Left cardiac atrium (tissue), 4 donors: ENCODE data around the gene RARA. TPM values are rescaled to one million over a fixed set of nuclear protein-coding genes. Genes with fewer than 3 reads are reported as not detected.

ENCODE experiments used
- ATAC-seq, 2 donors: fragments of 200-7000 bp; cut with Tn5 transposase; one replicate each; pipeline ENCODE4 v1.9.1; 2020; ENCODE audit warnings: mild to moderate bottlenecking in 2 of 2, moderate library complexity in 2 of 2
- DNase-seq: peaks from one replicate; pipeline ENCODE4 v3.0.0-alpha.2; 2020
- intact Hi-C, 2 donors: fragments of 100-400 bp; cut with DNase I; formaldehyde crosslinking; loops; one replicate each; pipeline versions ENCODE4 v1.14.1 to v1.15.1; 2022 to 2023
- total RNA-seq, 2 donors: library from RNA; stranded (reverse); fragmentation: NEBNext Ultra II Directional; extraction: Animal tissue kit (Norgen Biotek cat#: 25700); gene quantifications; one replicate each; pipeline ENCODE4 v1.2.1, GENCODE V29; 2021
- donor health status: DM: no; HTN: yes; CAD: no.
- donor health status: DM: no; HTN: yes; CAD: no; lungs with severe emphysema.
- donor health status: DM: yes; HTN: yes; CAD: no.
- donor health status: Dilated cardiomyopathy.

The RARA gene
- total RNA-seq, 2 donors from 2014 or later: 23.3 to 43.8 TPM

DNA sequence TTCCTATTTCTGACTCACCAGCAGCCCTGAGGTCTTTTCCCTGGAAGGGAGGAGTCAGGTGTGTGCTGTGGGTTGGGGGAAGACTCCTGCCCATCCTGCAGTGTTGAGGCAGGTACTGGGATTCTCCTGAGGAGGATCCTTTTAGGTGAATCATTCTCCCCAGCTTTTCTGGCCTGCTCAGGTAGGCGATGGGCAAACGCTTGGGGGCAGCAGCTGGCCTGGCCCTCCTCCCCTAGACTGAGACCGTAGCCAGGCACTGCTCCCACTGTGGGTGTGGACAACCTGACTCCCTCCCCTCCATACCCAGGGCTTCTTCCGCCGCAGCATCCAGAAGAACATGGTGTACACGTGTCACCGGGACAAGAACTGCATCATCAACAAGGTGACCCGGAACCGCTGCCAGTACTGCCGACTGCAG lies 40.5 kb downstream of the RARA start:
- intact Hi-C loops: no loop called here
- DNase-seq: no peak

DNA sequence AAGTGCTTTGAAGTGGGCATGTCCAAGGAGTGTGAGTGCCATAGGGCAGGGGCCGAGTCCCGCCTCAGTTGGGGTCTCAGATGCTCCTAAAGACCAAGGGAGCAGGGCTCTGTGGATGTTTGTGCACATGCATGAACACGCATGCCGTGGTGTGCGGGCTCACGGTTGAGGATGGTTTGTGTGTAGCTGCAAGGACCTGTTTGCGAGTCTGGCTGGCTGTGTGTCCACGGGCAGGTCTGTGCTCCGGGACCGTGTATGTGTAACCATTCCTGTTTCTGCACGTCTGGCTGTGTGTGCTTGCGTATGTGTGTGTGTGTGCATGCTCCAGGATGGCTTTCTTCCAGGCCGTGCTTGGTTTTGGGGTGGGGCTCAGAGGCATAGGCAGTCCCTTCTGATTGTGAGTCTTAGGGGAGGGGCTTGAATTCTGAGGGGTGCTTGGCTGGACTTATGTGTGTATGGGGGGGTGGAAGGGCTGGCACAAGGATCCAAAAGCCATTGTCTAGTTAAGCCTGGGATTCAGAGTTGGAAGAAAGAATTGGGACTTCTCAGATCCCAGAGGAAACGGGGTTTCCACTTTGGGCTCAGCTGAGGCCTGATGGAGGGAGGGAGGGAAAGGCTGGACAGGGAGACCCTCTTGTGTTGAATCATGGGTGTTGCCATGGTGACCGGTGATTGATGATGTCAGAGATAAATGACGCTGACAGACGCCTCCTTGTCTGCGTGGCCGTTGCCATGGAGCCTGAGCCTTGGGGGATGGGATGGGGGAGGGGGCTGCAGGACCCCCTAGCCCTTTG lies 41.1 kb downstream of the RARA start:
- DNase-seq (no peak), ATAC-seq (no peak)

More for the DNA sequence above, 40.5 kb downstream of the RARA start:
- ATAC-seq: peak in 1 of 2 donors; percentile 4

DNA sequence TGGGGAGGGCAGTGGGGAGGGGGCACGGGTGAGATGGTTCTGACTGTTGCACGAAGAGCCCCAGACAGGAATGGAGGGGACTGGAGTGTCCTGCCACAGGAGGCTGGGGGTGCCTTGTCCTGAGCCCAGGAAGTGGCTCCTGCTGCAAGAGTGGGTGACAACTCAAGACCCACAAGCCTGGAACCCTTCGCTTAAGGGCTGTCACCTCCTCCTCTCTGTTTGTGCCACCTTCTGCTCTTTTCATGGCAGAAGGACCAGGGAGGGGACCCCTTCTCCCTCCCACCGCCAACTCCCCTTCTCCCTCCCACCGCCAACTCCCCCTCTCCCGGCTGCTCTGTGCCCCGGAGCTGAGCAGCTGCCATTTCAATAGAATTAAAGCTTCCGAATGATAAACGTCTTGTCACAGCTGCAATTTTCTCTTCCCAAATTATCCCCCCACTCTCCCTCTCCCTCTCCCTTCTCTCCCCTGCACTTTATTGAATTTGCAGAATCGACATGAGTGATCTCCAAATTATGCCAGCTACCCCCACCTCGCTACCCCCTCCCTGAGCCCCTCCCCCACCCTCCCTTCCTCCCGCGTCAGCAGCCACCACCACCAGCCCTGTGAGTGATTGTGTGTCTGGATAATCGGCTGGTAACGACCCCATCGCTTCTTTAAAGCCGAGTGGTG lies 41.8 kb downstream of the RARA start:
- ATAC-seq (no peak), DNase-seq (no peak)
- intact Hi-C loops: loop anchor here in 1 of 2 donors (10.0 kb wide), 1 partner anchor 146 kb away; no protein-coding TSS in a partner anchor

More for the DNA sequence above, 41.1 kb downstream of the RARA start:
- intact Hi-C loops: loop anchor here in 1 of 2 donors (10.0 kb wide), 1 partner anchor 145 kb away; no protein-coding TSS in a partner anchor

DNA sequence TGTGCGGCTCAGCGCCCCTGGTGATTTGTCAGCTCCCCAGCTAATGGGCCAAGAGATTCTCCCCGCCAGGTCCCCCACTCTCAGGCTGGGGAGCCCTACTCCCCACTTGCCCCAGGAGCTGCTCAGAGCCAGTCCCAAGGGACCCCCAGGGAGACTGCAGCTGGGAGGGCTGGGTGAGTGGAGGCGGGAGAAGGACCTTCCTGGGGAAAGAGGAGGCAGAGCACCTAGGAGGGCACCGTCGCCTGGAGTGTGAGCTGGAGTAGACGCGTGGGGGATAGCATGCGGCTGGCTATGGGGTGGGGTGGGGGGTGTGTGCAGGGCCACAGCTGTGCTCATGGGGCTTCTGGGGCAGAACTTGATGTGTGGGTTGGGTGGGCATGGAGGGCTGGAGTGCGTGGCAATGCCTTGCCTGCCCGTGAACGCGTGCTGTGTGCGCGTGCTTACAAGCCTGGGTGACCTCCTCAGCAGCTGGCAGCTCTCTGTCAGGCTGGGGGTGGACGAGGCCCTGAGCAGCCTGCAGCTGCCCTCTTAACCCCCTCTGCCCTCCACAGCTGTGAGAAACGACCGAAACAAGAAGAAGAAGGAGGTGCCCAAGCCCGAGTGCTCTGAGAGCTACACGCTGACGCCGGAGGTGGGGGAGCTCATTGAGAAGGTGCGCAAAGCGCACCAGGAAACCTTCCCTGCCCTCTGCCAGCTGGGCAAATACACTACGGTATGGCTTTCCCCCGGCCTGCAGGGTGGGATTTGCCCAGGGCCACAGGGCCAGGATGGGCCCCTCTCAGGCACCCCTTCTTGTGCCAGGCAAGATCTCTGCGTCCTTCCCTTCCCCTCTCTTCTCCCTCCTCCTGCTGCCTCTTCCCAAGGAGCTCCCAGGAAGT lies 42.6 kb downstream of the RARA start:
- intact Hi-C loops: loop anchor here in 1 of 2 donors (10.0 kb wide), 1 partner anchor 147 kb away; no protein-coding TSS in a partner anchor
- DNase-seq: no peak
- no peak for ATAC-seq

DNA sequence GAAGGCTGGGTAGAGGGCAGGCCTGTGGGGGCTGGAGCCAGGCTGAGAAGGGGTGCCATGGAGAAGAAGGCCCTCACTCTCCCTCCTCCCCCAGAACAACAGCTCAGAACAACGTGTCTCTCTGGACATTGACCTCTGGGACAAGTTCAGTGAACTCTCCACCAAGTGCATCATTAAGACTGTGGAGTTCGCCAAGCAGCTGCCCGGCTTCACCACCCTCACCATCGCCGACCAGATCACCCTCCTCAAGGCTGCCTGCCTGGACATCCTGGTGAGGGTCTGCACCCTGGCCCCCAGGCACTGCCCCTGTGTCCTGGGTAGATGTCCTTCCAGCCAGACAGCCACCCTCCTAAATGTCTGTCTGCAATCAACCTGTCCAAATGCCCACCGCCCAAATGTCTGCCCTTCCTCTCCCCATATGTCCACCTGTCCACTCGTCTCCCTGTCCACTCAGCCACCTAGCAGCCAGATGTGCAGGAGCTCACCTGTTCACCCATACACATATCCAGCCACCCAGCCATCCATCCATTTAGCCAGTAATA lies 43.3 kb downstream of the RARA start:
- intact Hi-C loops: loop anchor here in 1 of 2 donors (10.0 kb wide), 1 partner anchor 148 kb away; no protein-coding TSS in a partner anchor
- ATAC-seq (no peak), DNase-seq (no peak)

DNA sequence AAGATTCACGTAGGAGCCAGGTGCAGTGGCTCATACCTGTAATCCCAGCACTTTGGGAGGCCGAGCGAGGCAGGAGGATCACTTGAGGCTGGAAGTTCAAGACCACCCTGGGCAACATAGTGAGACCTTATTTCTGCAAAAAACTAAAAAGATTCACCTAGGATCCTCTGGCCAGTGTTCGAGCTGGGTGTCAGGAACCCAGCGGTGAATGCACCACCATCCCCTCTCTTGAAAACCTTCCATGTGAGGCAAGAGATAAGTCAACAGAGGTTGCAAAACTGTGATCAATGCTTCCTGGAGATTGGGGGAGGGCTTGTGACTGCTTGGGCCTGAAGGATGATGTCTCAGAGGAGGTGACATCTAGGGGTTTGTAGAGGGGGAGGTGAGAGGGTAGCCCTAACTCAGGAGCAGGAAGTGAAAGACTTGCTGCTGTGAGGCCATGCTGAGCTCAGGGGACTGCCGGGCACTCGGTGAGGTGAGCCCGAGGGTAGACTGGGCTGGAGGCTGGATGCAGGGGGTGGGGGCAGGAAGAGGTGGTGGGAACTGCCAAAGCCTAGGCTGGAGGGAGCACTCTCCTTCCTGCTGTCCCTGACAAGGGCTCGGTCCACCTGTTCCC lies 43.9 kb downstream of the RARA start:
- intact Hi-C loops: loop anchor here in 1 of 2 donors (10.0 kb wide), 1 partner anchor 148 kb away; no protein-coding TSS in a partner anchor
- no peak for DNase-seq
- ATAC-seq: no peak

DNA sequence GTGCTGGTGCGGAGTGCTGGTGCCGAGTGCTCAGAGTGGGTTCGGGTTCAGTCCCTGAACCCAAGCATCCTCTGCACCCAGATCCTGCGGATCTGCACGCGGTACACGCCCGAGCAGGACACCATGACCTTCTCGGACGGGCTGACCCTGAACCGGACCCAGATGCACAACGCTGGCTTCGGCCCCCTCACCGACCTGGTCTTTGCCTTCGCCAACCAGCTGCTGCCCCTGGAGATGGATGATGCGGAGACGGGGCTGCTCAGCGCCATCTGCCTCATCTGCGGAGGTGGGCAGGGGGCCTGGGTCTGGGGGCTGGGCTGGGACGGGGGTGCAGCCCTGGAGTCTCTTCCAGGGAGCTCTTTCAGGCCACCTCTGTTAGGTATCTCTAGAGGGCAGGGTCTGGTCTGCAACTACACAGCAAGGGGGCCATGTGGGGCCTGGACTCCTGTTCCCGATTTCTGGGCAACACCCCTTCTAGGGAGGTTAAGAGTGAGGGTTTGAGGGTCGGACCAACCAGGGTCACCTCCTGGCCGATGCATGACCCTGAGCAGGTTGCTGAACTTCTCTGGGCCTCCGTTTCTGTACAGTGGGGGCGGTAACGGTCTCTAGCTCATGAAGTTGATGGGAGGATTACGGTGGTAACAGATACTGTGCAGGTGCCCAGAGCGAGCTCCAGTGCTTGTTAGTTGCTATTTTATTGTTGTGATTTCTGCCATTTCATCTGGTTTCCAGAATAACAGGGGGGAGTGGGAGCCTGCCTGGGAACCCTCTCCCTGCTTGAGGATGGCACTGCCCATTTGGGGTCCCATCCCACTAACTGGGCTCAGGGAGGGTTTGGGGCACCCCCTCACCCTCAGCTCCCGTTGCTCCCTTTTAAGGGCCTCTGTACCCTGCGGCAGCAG lies 45.5 kb downstream of the RARA start:
- ATAC-seq (no peak), DNase-seq (no peak)
- intact Hi-C loops: loop anchor here (2.0 to 10.0 kb wide), 3 partner anchors 52 to 150 kb away; no protein-coding TSS in a partner anchor

DNA sequence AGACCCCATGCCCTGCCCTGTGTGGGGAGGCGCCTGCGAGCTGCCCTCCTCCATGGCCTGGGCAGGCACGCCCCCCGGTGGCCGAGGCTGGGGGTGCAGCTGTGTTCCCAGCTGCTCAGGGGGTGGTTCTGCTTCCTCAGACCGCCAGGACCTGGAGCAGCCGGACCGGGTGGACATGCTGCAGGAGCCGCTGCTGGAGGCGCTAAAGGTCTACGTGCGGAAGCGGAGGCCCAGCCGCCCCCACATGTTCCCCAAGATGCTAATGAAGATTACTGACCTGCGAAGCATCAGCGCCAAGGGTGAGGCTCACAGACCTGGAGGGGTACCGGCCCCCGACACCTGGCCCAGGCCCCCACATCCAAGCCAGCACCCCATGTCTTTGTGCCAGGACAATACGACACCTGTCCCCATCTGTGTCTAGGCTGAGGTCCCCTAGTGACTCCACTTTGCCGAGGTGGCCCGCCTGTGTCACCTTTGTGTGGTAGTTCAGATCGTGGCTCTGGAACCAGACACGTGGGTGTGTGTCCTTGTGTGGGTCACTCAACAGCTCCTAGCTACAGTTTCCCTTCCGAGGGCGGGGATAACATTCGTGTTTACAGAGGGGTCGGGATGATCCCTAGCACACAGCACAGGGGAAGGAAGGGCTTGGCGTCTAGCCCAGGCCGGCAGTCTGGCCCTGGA lies 46.3 kb downstream of the RARA start:
- ATAC-seq (peak; percentile 63 to 73), DNase-seq (peak; percentile 78)
- intact Hi-C loops: loop anchor here (2.0 to 10.0 kb wide), 3 partner anchors 52 to 150 kb away; no protein-coding TSS in a partner anchor

DNA sequence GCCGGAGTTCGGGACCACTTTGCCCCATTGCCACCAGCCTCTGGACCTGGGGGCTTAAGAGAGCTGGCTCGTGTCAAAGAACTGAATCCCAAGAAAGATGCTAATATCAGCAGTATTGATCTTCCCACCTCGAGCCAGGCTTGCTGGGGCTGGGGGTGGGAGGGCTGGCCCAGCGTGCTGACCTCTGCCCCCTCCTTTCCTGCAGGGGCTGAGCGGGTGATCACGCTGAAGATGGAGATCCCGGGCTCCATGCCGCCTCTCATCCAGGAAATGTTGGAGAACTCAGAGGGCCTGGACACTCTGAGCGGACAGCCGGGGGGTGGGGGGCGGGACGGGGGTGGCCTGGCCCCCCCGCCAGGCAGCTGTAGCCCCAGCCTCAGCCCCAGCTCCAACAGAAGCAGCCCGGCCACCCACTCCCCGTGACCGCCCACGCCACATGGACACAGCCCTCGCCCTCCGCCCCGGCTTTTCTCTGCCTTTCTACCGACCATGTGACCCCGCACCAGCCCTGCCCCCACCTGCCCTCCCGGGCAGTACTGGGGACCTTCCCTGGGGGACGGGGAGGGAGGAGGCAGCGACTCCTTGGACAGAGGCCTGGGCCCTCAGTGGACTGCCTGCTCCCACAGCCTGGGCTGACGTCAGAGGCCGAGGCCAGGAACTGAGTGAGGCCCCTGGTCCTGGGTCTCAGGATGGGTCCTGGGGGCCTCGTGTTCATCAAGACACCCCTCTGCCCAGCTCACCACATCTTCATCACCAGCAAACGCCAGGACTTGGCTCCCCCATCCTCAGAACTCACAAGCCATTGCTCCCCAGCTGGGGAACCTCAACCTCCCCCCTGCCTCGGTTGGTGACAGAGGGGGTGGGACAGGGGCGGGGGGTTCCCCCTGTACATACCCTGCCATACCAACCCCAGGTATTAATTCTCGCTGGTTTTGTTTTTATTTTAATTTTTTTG lies 47.1 kb downstream of the RARA start:
- ATAC-seq: peak; percentile 7 to 45
- DNase-seq: peak; percentile 73
- intact Hi-C loops: loop anchor here (2.0 to 10.0 kb wide), 3 partner anchors 53 to 151 kb away; no protein-coding TSS in a partner anchor

DNA sequence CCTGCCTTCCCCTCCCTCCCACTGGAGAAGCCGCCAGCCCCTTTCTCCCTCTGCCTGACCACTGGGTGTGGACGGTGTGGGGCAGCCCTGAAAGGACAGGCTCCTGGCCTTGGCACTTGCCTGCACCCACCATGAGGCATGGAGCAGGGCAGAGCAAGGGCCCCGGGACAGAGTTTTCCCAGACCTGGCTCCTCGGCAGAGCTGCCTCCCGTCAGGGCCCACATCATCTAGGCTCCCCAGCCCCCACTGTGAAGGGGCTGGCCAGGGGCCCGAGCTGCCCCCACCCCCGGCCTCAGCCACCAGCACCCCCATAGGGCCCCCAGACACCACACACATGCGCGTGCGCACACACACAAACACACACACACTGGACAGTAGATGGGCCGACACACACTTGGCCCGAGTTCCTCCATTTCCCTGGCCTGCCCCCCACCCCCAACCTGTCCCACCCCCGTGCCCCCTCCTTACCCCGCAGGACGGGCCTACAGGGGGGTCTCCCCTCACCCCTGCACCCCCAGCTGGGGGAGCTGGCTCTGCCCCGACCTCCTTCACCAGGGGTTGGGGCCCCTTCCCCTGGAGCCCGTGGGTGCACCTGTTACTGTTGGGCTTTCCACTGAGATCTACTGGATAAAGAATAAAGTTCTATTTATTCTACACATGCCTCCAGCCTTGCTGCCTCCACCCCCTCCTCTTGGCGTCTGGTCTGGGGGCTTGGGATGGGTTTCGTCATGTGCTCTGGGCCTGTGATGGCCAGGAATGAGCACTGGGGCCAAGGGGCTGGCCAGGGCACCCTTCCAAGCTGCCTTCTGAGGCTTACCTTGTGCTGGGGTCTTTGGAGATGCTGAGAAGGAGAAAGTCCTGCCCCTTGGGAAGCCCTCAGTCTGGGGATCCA lies 48.3 kb downstream of the RARA start:
- peak; percentile 1 to 5 for ATAC-seq
- intact Hi-C loops: loop anchor here in 1 of 2 donors (5.0 to 10.0 kb wide), 2 partner anchors 55 to 152 kb away; no protein-coding TSS in a partner anchor
- peak; percentile 32 for DNase-seq

DNA sequence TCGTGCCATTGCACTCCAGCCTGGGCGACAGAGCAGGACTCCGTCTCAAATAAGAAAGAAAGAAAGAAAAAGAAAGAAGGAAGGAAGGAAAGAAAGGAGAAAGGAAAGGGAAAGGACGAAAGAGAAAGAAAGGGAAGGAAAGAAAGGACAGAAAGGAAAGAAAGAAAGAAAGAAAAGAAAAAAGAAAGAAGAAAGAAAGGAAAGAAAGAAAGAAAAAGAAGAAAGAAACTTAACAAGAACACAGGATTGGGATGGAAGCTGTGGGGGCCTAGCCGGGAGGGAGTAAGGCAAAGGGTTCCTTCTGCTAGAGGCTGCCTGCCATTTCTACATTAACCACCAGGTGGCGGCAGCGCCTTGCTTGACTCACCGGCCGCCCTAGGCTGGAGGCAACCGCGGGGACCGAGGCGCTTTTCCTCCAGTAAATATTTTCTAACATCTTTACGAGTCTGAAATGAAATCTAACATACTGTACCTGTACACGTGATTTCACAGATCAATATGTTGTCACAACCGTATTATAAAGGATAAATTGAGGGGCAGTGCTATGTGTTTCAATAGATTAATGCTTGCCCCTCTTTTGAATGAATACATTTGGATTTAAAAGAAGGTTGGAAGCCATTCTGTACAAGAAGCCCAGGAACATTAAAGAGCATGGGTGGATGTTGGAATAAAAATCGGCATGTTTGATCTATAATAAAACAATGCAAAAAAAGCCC lies 49.5 kb downstream of the RARA start:
- intact Hi-C loops: loop anchor here in 1 of 2 donors (1.0 to 10.0 kb wide), 4 partner anchors 54 to 202 kb away; no protein-coding TSS in a partner anchor
- peak; percentile 92 for DNase-seq
- peak; percentile 68 to 71 for ATAC-seq

DNA sequence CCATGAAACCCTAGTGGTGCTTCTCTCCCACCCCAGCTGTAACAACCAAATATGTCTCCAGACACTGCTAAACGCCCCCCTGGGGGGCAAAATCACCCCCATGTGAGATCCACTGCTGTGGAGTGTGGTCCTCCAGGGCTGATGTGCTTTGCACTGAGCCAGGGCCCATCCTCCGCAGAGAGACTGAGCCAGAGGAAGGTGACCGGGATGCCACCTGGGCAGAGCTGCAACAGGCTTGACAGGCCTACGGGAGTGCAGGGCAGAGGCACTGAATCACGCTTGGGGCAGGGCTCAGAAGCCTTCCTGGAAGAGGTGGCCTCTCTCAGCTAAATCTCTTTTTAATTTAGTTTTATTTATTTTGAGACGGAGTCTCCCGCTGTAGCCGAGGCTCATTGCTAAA lies 51.1 kb downstream of the RARA start:
- ATAC-seq (no peak), DNase-seq (no peak)
- intact Hi-C loops: loop anchor here in 1 of 2 donors (10.0 kb wide), 1 partner anchor 55 kb away; the partner anchor contains the start of gene TOP2A
